T47D (cell line): Measurements from ENCODE around the gene CD2BP2.

Experiments used
- DNase-seq, 2 experiments: peaks; one replicate each; pipeline versions ENCODE4 v3.0.0 to v3.0.0-alpha.2; 2011 to 2012; ENCODE audit warnings: low read depth in 1 of 2, low spot score in 1 of 2
- JUND ChIP-seq: IDR thresholded peaks from 2 replicates; pipeline ENCODE4 v1.6.1; 2012; ENCODE audit warnings: low read depth
- in situ Hi-C: cut with HindIII; loops from 2 replicates; pipeline ENCODE4 v1.10.0; 2016; ENCODE audit warnings: low sequenced_read_pairs, low pct_unique_long_range_greater_than_20kb

The CD2BP2 gene

GRCh38 chr16:30383521-30383920 is 28.4 kb upstream of the CD2BP2 start:
- in situ Hi-C loops, result no loop called here
- DNase-seq, result no peak
- no peak for TF ChIP-seq JUND

GRCh38 chr16:30382111-30382881 is 27.2 kb upstream of the CD2BP2 start, which contains the start of gene SEPTIN1:
SEPTIN1 (minus strand) TSS chr16:30382561; CDS start chr16:30382542, 19 bp downstream.
- in situ Hi-C loops, result no loop called here
- TF ChIP-seq JUND, result no peak
- DNase-seq, result no peak

GRCh38 chr16:30381291-30382041 is 26.4 kb upstream of the CD2BP2 start:
- in situ Hi-C loops, result no loop called here
- no peak for TF ChIP-seq JUND
- DNase-seq, result no peak

- in situ Hi-C loops, result no loop called here
- no peak for DNase-seq
- TF ChIP-seq JUND, result no peak
Observed at GRCh38 chr16:30380803-30381208, 25.7 kb upstream of the CD2BP2 start.

- DNase-seq, result no peak
- in situ Hi-C loops, result no loop called here
- TF ChIP-seq JUND, result no peak
Observed at GRCh38 chr16:30380072-30380802, 25.1 kb upstream of the CD2BP2 start.

- no peak for DNase-seq
- TF ChIP-seq JUND, result no peak
- in situ Hi-C loops, result no loop called here
Observed at GRCh38 chr16:30379158-30379783, 24.2 kb upstream of the CD2BP2 start.

- no peak for TF ChIP-seq JUND
- peak; percentile 93 to 98 for DNase-seq
- in situ Hi-C loops, result no loop called here
Observed at GRCh38 chr16:30378236-30379157, 23.4 kb upstream of the CD2BP2 start.

- in situ Hi-C loops, result no loop called here
- TF ChIP-seq JUND, result no peak
- peak; percentile 80 to 91 for DNase-seq
Observed at GRCh38 chr16:30377812-30378235, 22.7 kb upstream of the CD2BP2 start.

GRCh38 chr16:30377050-30377811 is 22.1 kb upstream of the CD2BP2 start:
- in situ Hi-C loops, result no loop called here
- TF ChIP-seq JUND, result no peak
- no peak for DNase-seq

- no peak for DNase-seq
- no peak for TF ChIP-seq JUND
- in situ Hi-C loops, result no loop called here
Observed at GRCh38 chr16:30376461-30376902, 21.4 kb upstream of the CD2BP2 start.

- no peak for TF ChIP-seq JUND
- no peak for DNase-seq
- in situ Hi-C loops, result no loop called here
Observed at GRCh38 chr16:30375864-30376263, 20.8 kb upstream of the CD2BP2 start.
